Amygdala (tissue), 56 donors: ENCODE data around the gene SCN5A.

Experiments
- DNase-seq, 56 donors: peaks; one replicate each; lab custom pipeline; 2025; lab: John Stamatoyannopoulos, UW

The SCN5A gene

GRCh38 chr3:38516669-38517068 is 132.8 kb downstream of the SCN5A start:
- DNase-seq: no peak

- no peak for DNase-seq
Measured at GRCh38 chr3:38515367-38515766, 134.1 kb downstream of the SCN5A start.

- DNase-seq: no peak
Measured at GRCh38 chr3:38511546-38511945, 137.9 kb downstream of the SCN5A start.

GRCh38 chr3:38510631-38511030 is 138.9 kb downstream of the SCN5A start:
- no peak for DNase-seq

GRCh38 chr3:38509732-38510131 is 139.8 kb downstream of the SCN5A start:
- no peak for DNase-seq

- no peak for DNase-seq
Measured at GRCh38 chr3:38507120-38507519, 142.4 kb downstream of the SCN5A start.

GRCh38 chr3:38500688-38501417 is 148.6 kb downstream of the SCN5A start:
- no peak for DNase-seq
